SK-N-MC (cell line): Measurements from ENCODE around the gene MOGAT3.

Experiments
- DNase-seq: peaks from one replicate; pipeline ENCODE4 v3.0.0-alpha.2; 2011; ENCODE audit warnings: low read depth, low spot score
- H3K27ac ChIP-seq: fragments of 200-600 bp; sonication (generic); 2 replicates; pipeline ENCODE4 v1.5.1; 2016; ENCODE audit warnings: mixed run types
- H3K36me3 ChIP-seq: fragments of 200-600 bp; sonication (generic); 2 replicates; pipeline ENCODE4 v1.6.1; 2017; ENCODE audit warnings: antibody characterized with exemption, low read length, mixed read lengths; ENCODE audit not compliant: insufficient read depth
- H3K4me3 ChIP-seq: fragments of 200-600 bp; sonication (generic); 2 replicates; pipeline ENCODE4 v1.5.1; 2016
- H3K9ac ChIP-seq: fragments of 200-600 bp; sonication (generic); 2 replicates; pipeline ENCODE4 v1.8.0; 2017; ENCODE audit warnings: mixed run types, mixed read lengths; ENCODE audit not compliant: insufficient read length
- H3K9me3 ChIP-seq: fragments of 200-600 bp; sonication (generic); 2 replicates; pipeline ENCODE4 v1.6.1; 2017; ENCODE audit warnings: low read depth, mild to moderate bottlenecking, antibody characterized with exemption, low read length, moderate library complexity, mixed read lengths
- EZH2 ChIP-seq: fragments of 200-600 bp; sonication (generic); IDR thresholded peaks from one replicate; pipeline ENCODE4 v1.6.1; 2017; ENCODE audit warnings: antibody characterized with exemption
- FOXP2 ChIP-seq: optimal IDR thresholded peaks from 2 replicates; pipeline ENCODE3; 2011; ENCODE audit warnings: mild to moderate bottlenecking, moderate library complexity; ENCODE audit not compliant: insufficient read depth; ENCODE audit errors: extremely low read length, control extremely low read depth
- POLR2AphosphoS5 ChIP-seq: IDR thresholded peaks from 2 replicates; pipeline ENCODE4 v1.6.1; 2012; ENCODE audit warnings: mild to moderate bottlenecking, low read depth, low read length, borderline replicate concordance

MOGAT3 gene

DNA sequence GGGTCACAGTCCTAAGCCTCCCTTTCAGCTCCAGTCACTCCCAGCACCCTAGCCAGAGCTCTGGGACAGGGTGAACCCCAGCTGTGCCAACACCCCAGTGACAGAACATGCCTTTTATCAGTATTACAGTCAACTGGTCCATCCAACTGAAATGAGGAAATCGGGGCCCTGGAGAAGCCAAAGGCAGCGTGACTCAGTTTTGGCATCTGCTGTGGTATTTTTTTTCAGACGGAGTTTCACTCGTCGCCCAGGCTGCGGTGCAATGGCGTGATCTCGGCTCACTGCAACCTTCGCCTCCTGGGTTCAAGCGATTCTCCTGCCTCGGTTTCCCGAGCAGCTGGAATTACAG lies 40.2 kb upstream of the MOGAT3 start:
- DNase-seq, result no peak
- no peaks in the 10 kb centered on the region; the same call in 1 of the 2 replicates for H3K36me3 ChIP-seq
- TF ChIP-seq POLR2AphosphoS5, result no peak
- no peak for TF ChIP-seq FOXP2
- no peak for TF ChIP-seq EZH2
- H3K9me3 ChIP-seq, result no peaks in the 10 kb centered on the region
- H3K4me3 ChIP-seq, result no peak overlapping the region
- no peak overlapping the region for H3K27ac ChIP-seq
- H3K9ac ChIP-seq, result no peak overlapping the region

DNA sequence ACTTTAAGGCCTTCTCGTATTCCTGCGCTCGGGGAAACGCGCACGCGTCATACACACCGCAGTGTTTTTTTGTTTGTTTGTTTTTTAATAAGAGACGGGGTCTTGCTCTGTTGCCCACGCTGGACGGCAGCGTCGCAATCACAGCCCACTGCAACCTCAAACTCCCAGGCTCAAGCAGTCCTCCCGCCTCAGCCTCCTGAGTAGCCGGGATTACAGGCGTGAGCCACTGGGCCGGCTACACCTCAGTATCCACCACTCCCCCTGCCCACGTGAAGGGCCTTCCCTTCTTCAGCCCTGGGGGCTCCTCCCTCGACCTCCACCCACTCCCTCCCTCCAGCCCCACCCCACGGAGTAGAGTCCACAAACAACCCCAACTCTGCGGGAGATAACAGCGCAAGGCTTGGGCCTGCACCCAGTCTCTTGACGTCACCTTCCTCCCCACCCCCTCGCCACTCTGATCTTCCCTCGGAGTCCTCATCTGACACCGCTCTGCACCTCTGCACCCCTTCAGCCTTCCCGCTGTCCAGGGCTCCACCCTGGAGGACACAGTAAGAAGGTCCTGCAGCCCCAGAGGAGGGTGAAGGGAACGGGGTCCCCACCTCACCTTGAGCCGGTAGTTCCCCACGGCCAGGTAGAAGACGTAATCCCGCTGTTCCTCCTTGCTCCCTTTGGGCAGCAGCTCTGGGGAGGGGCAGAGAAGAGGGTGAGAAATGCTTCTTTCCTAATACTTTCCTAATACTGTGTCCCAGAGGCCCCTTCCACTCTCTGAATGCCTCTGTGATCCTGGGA lies 39.6 kb upstream of the MOGAT3 start:
- H3K9ac ChIP-seq, result no peak overlapping the region

GRCh38 chr7:101239951-101240220 lies 39.0 kb upstream of the MOGAT3 start:
- Histone ChIP-seq H3K4me3 (no peak overlapping the region), H3K27ac (no peak overlapping the region), H3K36me3 (no peaks in the 10 kb centered on the region; the same call in 1 of the 2 replicates), H3K9me3 (no peaks in the 10 kb centered on the region), H3K9ac (no peak overlapping the region)
- no peak for TF ChIP-seq FOXP2
- no peak for TF ChIP-seq POLR2AphosphoS5
- TF ChIP-seq EZH2, result no peak
- DNase-seq, result no peak

More for the DNA sequence above, 39.6 kb upstream of the MOGAT3 start:
- H3K9me3 ChIP-seq, result no peaks in the 10 kb centered on the region
- no peak overlapping the region for H3K27ac ChIP-seq
- no peak overlapping the region for H3K4me3 ChIP-seq
- no peak for DNase-seq
- TF ChIP-seq FOXP2, result no peak
- TF ChIP-seq POLR2AphosphoS5, result no peak
- no peak for TF ChIP-seq EZH2
- H3K36me3 ChIP-seq, result no peaks in the 10 kb centered on the region; the same call in 1 of the 2 replicates

- TF ChIP-seq POLR2AphosphoS5, result no peak
- no peak for TF ChIP-seq FOXP2
- no peak for TF ChIP-seq EZH2
- no peak for DNase-seq
- H3K9ac ChIP-seq, result no peak overlapping the region
- no peaks in the 10 kb centered on the region for H3K9me3 ChIP-seq
- H3K27ac ChIP-seq, result no peak overlapping the region
- H3K4me3 ChIP-seq, result no peak overlapping the region
- no peaks in the 10 kb centered on the region; the same call in 1 of the 2 replicates for H3K36me3 ChIP-seq
Measured at GRCh38 chr7:101239191-101239950, 38.5 kb upstream of the MOGAT3 start.

GRCh38 chr7:101238226-101239182 lies 37.7 kb upstream of the MOGAT3 start:
- Histone ChIP-seq H3K4me3 (no peak overlapping the region), H3K27ac (peak overlapping the region; percentile 43; the same call in 1 of the 2 replicates), H3K36me3 (no peaks in the 10 kb centered on the region; the same call in 1 of the 2 replicates), H3K9me3 (no peaks in the 10 kb centered on the region), H3K9ac (no peak overlapping the region)
- TF ChIP-seq POLR2AphosphoS5 (no peak), FOXP2 (no peak), EZH2 (no peak)
- DNase-seq, result no peak

GRCh38 chr7:101237206-101238067 lies 36.6 kb upstream of the MOGAT3 start, which contains the start of gene CLDN15:
Gene CLDN15, minus strand, starts transcription at chr7:101237802. Its CDS starts 221 bp downstream, at chr7:101237581.
- Histone ChIP-seq H3K27ac (peak within 1 kb of the TSS; percentile 43; the same call in 1 of the 2 replicates), H3K9me3 (no peaks in the 10 kb centered on the region), H3K9ac (no peak within 1 kb of the TSS), H3K36me3 (no peaks in the 10 kb centered on the region; the same call in 1 of the 2 replicates), H3K4me3 (no peak within 1 kb of the TSS)
- DNase-seq, result no peak
- TF ChIP-seq EZH2 (no peak), POLR2AphosphoS5 (no peak), FOXP2 (no peak)

DNA sequence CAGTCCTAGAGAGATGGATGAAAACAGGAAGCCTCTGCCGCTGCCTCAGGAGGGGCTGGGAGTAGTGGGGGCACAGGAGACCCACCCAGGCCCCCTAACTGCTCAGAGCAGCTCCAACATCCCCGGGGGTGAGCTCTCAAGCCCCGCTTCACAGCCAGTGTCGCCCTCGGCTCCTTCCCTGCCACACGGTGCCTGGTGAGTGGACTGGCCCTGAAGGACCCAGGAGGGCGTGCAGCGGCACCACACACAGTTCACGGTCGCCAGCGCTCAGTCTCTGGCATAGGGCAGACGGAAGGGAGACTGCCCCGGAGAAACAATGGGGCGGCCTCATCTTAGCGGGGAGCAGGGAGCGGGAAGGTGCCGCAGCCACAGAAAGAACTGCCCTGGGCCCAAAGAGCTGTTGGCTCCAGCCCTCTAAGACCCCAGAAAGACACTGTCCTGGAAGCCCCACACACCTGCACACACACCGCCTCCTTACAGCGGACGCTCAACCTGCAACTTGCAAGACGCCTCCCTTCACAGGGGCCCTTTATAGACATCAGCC lies 35.5 kb upstream of the MOGAT3 start:
- H3K4me3 ChIP-seq, result no peak overlapping the region
- no peaks in the 10 kb centered on the region for H3K9me3 ChIP-seq
- DNase-seq, result no peak
- no peak overlapping the region for H3K27ac ChIP-seq
- no peak overlapping the region for H3K9ac ChIP-seq
- no peaks in the 10 kb centered on the region; the same call in 1 of the 2 replicates for H3K36me3 ChIP-seq
- TF ChIP-seq FOXP2 (no peak), EZH2 (no peak), POLR2AphosphoS5 (no peak)
